Muscle layer of colon (tissue), 2 donors: ENCODE data around the gene SAYSD1.

Experiments
- H3K27ac ChIP-seq: one replicate; pipeline ENCODE4 v1.7.0; 2013; ENCODE audit warnings: low read depth, mild to moderate bottlenecking, low read length, moderate library complexity
- H3K27me3 ChIP-seq, 2 donors: one replicate each; pipeline ENCODE4 v1.7.0; 2013; ENCODE audit warnings: low read length in 2 of 2, mild to moderate bottlenecking in 2 of 2; ENCODE audit not compliant: insufficient read depth in 2 of 2, control insufficient read depth in 1 of 2
- H3K36me3 ChIP-seq: one replicate; pipeline ENCODE4 v1.7.0; 2013; ENCODE audit warnings: mild to moderate bottlenecking, low read length; ENCODE audit not compliant: insufficient read depth
- H3K4me1 ChIP-seq: one replicate; pipeline ENCODE4 v1.7.0; 2013; ENCODE audit warnings: mild to moderate bottlenecking, low read length; ENCODE audit not compliant: insufficient read depth
- H3K4me3 ChIP-seq, 2 donors: one replicate each; pipeline ENCODE4 v1.7.0; 2013; ENCODE audit warnings: low read length in 2 of 2, low read depth in 1 of 2, mild to moderate bottlenecking in 1 of 2, moderate library complexity in 1 of 2
- H3K9ac ChIP-seq: one replicate; pipeline ENCODE4 v1.7.0; 2013; ENCODE audit warnings: low read length
- H3K9me3 ChIP-seq: one replicate; pipeline ENCODE4 v1.7.0; 2013; ENCODE audit warnings: mild to moderate bottlenecking, low read length
- donor health status: abdominal sarcoma.
- donor health status: Adenocarcinoma of cecum.

Gene SAYSD1

GRCh38 chr6:39076623-39077535 lies 38.1 kb downstream of the SAYSD1 start:
- Histone ChIP-seq H3K4me3 (no peak overlapping the region), H3K27me3 (no peaks in the 10 kb centered on the region), H3K4me1 (no peaks in the 10 kb centered on the region), H3K9me3 (no peaks in the 10 kb centered on the region), H3K36me3 (no peaks in the 10 kb centered on the region), H3K9ac (no peak overlapping the region), H3K27ac (no peak overlapping the region)

GRCh38 chr6:39075807-39076622 lies 39.0 kb downstream of the SAYSD1 start:
- no peak overlapping the region for H3K9ac ChIP-seq
- H3K27me3 ChIP-seq = no peaks in the 10 kb centered on the region
- no peaks in the 10 kb centered on the region for H3K4me1 ChIP-seq
- no peaks in the 10 kb centered on the region for H3K36me3 ChIP-seq
- H3K4me3 ChIP-seq = no peak overlapping the region
- H3K27ac ChIP-seq = no peak overlapping the region
- no peaks in the 10 kb centered on the region for H3K9me3 ChIP-seq

- no peaks in the 10 kb centered on the region for H3K4me1 ChIP-seq
- no peaks in the 10 kb centered on the region for H3K27me3 ChIP-seq
- H3K9ac ChIP-seq = no peak overlapping the region
- H3K27ac ChIP-seq = no peak overlapping the region
- no peaks in the 10 kb centered on the region for H3K36me3 ChIP-seq
- no peaks in the 10 kb centered on the region for H3K9me3 ChIP-seq
- no peak overlapping the region for H3K4me3 ChIP-seq
Observed at GRCh38 chr6:39075010-39075686, 39.8 kb downstream of the SAYSD1 start.

- Histone ChIP-seq H3K4me3 (no peak overlapping the region), H3K36me3 (no peaks in the 10 kb centered on the region), H3K9ac (no peak overlapping the region), H3K9me3 (no peaks in the 10 kb centered on the region), H3K27me3 (no peaks in the 10 kb centered on the region), H3K4me1 (no peaks in the 10 kb centered on the region), H3K27ac (no peak overlapping the region)
Observed at GRCh38 chr6:39074486-39074885, 40.5 kb downstream of the SAYSD1 start.

- Histone ChIP-seq H3K27ac (no peak overlapping the region), H3K36me3 (no peaks in the 10 kb centered on the region)
Observed at GRCh38 chr6:39073471-39074355, 41.3 kb downstream of the SAYSD1 start.

GRCh38 chr6:39072830-39073229 lies 42.2 kb downstream of the SAYSD1 start:
- Histone ChIP-seq H3K27me3 (no peaks in the 10 kb centered on the region), H3K9ac (no peak overlapping the region)

More at GRCh38 chr6:39073471-39074355, 41.3 kb downstream of the SAYSD1 start:
- Histone ChIP-seq H3K27me3 (no peaks in the 10 kb centered on the region), H3K9me3 (no peaks in the 10 kb centered on the region), H3K4me3 (no peak overlapping the region), H3K4me1 (no peaks in the 10 kb centered on the region), H3K9ac (no peak overlapping the region)

GRCh38 chr6:39068391-39068790 lies 46.6 kb downstream of the SAYSD1 start:
- Histone ChIP-seq H3K4me1 (no peaks in the 10 kb centered on the region), H3K27me3 (no peaks in the 10 kb centered on the region), H3K27ac (no peak overlapping the region)

More at GRCh38 chr6:39072830-39073229, 42.2 kb downstream of the SAYSD1 start:
- Histone ChIP-seq H3K4me1 (no peaks in the 10 kb centered on the region), H3K4me3 (no peak overlapping the region), H3K27ac (no peak overlapping the region), H3K36me3 (no peaks in the 10 kb centered on the region), H3K9me3 (no peaks in the 10 kb centered on the region)

GRCh38 chr6:39065561-39065960 lies 49.4 kb downstream of the SAYSD1 start:
- Histone ChIP-seq H3K9ac (no peak overlapping the region), H3K27ac (no peak overlapping the region), H3K36me3 (no peaks in the 10 kb centered on the region), H3K9me3 (no peaks in the 10 kb centered on the region), H3K4me1 (no peaks in the 10 kb centered on the region), H3K27me3 (no peaks in the 10 kb centered on the region), H3K4me3 (no peak overlapping the region)

More at GRCh38 chr6:39068391-39068790, 46.6 kb downstream of the SAYSD1 start:
- Histone ChIP-seq H3K36me3 (no peaks in the 10 kb centered on the region), H3K9ac (no peak overlapping the region), H3K9me3 (no peaks in the 10 kb centered on the region), H3K4me3 (no peak overlapping the region)

GRCh38 chr6:39063526-39063925 lies 51.5 kb downstream of the SAYSD1 start:
- Histone ChIP-seq H3K27ac (no peak overlapping the region), H3K9ac (no peak overlapping the region), H3K9me3 (no peaks in the 10 kb centered on the region), H3K36me3 (no peaks in the 10 kb centered on the region), H3K4me3 (no peak overlapping the region), H3K27me3 (peaks cover 0 to 8% of the 10 kb centered on the region in 2 donors), H3K4me1 (no peaks in the 10 kb centered on the region)

- no peak overlapping the region for H3K27ac ChIP-seq
- no peaks in the 10 kb centered on the region for H3K9me3 ChIP-seq
- H3K4me1 ChIP-seq = no peaks in the 10 kb centered on the region
- H3K4me3 ChIP-seq = no peak overlapping the region
- H3K36me3 ChIP-seq = no peaks in the 10 kb centered on the region
- H3K9ac ChIP-seq = no peak overlapping the region
- H3K27me3 ChIP-seq = peaks cover 0 to 8% of the 10 kb centered on the region in 2 donors
Observed at GRCh38 chr6:39062014-39062740, 52.8 kb downstream of the SAYSD1 start.
